SIG-M5 treated with dmso at 0.1 percent for 504 hours (cell line): ENCODE measurements around the gene MGAM2.

Source experiments
- DNase-seq: peaks from one replicate; lab custom pipeline; 2025; ENCODE audit not compliant: unreplicated experiment; lab: John Stamatoyannopoulos, UW

The MGAM2 gene

DNA sequence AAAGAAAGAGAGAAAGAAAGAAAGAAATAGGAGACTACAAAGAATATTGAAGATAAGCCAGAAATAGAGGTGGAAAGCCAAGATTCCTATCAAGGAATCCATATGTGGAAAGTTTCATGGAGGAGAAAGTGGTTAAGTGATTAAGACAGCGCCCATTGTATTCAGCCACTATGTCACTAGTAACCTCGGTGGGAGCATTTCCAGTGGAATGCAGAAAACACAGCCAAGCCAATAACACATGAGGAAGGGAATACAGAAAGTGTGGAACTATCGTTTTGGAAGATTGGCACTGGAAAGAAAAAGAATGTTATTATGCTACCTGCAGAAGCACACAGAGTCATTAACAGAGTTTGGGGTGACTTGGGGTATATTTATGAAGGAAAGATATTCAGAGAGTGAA lies 2.7 kb downstream of the MGAM2 start:
- no peak for DNase-seq

DNA sequence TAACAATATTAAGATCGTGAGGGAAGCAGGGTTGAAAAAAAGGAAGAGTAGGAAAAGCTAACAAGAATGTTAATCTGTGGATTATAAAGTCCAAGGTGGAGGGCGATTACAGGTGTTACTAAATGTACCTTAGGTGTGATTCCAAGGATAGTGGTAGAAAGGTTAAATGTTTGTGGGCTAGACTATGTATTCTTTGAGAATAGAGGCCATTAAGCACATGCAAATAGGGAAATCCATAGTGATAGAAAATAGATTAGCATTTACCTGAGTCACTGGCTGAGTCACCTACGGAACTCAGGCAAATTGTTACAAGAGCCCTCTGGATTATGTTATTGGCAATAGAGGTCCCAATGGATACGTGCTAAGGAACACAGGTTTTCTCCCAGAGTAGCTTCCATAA lies 9.0 kb downstream of the MGAM2 start:
- DNase-seq: no peak

DNA sequence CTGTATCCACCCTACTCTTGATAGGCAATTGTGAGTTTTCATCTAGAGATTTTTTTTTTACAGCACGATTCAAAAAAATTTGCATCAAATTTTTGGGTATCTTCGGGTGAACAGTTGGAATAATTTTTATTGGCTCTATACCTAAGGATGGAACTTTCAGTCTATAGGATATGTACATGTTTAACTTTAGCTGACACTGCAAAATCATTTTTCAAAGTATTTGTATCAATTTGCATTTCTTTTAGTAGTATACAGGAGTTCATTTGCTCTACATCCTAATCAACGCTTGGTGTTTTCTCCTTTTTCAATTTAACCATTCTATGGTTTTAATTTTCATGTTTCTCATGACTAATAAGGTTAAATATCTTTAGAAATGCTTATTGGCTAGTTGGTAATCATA lies 11.7 kb downstream of the MGAM2 start:
- no peak for DNase-seq

DNA sequence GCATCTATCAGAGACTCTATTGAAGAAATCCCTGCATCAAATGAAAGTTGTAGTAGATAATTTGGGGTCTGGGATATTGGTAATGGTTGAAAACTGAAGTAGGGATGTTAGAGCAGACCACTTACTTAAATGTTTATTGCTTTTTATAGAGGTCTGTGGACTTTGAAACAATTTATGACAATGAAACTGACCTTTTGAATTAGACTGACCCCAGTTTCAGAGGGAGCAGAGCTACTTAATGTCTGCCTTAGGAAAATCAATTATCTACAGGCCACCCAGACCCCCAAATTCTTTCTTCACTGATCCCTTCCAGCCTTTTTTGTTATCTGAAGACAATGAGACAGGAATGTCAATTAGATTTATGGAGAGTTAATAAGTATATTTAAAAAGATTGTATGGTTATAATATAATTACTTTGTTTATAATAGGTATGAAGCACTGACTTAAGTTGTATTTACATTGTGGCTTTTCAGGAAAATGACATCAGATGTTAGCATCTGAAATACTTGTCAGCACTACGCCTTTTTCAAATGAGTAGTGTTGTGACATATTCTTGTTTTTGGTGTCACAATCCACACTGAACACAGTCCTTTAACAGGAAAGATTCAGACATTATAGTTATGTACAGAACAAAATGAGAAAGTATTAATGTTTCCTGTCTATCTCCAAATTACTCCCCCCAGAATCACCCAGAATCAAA lies 13.9 kb downstream of the MGAM2 start:
- no peak for DNase-seq

DNA sequence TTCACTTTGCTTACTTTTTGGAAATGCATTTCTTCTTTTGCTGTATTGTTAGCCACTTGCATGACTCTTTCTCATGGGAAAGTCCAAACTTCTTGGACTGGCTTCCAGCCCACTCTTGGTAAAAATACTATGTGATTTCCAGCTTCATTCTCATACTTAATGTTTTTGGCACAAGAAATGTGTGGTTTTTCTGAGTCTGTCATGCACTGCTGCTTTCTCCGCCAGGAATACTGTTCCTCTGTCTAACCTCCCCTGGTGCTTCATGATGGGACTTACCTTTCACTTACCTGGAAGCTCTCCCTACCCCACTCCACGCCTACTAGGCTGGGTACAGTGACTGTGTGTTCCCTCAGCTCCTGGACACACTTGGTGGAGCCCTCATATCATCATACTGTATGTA lies 18.7 kb downstream of the MGAM2 start:
- no peak for DNase-seq

DNA sequence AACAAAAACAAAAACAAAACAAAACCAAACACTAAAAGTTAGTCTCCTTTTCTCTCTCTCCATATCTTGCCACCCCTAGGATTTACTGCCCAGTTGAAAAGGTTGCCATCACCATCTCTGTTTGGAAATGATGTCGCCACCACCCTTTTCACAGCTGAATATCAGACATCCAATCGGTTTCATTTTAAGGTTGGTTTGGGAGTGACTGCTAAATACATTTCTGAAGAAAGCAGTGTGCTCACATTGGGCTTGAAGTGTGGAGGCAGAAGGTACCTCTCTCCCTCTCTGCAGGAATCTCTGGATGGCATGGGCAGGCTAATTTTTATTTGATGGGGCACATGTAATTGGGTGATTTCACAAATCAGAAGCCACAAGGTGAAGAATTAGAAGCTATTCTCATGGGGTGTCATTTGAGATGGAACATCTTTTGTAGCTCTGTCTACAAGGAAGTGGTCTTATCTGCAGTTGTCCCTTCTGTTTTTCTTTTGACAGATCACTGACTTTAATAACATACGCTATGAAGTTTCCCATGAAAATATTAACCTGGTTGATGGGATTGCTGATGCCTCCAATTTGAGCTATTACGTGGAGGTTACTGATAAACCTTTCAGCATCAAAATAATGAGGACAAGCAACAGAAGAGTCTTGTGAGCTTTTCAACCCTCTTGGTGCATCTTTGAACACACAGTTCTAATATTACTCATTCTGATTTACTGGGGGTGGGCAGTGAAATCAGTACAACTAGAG lies 20.1 kb downstream of the MGAM2 start:
- no peak for DNase-seq

DNA sequence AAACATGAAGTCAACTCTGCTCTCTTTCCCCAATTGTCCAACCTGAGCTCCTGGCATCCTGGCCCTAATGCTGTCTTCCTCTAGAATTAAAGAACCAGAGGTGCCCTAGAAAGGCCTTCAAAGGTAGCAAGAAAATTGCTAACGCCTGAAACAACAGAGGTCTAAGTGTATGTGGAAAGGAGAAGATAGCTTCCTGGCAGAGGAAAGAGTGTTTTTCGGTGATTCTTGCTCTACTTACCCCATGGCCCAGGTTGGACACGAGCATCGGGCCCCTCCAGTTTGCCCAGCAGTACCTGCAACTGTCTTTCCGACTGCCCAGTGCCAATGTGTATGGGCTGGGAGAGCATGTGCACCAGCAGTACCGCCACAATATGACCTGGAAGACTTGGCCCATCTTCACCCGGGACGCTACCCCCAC lies 22.2 kb downstream of the MGAM2 start:
- no peak for DNase-seq

DNA sequence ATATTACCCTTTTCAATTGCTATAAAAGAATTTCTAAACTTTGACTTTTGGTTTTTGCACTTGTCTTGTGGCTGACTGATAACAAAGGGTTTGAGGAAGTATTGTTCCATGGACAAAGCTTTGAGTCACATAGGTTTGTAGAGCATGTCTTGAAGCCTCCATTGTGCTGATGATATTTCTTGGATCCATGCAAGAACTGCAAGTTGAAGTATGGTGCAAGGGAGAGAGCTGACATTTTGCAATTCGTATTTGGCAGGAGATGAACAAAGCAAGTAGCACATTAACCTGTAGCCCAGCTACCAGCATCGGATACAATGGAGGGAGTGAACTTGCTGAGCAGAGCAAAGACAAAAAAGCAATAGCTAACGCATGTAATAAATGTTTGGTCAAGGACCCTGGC lies 23.4 kb downstream of the MGAM2 start:
- peak; percentile 24 for DNase-seq

DNA sequence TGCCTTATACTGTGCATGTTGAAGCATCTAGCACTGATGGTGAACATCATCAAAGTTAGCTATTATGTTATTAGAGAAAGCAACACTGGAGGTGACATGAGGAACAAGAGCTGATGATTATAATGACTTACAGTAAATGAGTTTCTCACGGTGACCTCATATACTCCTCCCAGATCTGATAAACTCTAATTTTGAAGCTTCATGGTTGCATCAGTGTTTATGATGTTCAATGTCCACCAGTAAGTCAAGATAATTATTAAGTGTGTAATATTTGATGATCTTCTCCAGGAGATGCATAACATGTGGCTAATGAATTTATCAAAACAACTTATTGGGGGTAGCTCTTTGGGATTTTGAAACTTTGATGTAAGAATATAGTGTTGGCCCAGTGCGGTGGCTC lies 27.5 kb downstream of the MGAM2 start:
- DNase-seq: no peak

DNA sequence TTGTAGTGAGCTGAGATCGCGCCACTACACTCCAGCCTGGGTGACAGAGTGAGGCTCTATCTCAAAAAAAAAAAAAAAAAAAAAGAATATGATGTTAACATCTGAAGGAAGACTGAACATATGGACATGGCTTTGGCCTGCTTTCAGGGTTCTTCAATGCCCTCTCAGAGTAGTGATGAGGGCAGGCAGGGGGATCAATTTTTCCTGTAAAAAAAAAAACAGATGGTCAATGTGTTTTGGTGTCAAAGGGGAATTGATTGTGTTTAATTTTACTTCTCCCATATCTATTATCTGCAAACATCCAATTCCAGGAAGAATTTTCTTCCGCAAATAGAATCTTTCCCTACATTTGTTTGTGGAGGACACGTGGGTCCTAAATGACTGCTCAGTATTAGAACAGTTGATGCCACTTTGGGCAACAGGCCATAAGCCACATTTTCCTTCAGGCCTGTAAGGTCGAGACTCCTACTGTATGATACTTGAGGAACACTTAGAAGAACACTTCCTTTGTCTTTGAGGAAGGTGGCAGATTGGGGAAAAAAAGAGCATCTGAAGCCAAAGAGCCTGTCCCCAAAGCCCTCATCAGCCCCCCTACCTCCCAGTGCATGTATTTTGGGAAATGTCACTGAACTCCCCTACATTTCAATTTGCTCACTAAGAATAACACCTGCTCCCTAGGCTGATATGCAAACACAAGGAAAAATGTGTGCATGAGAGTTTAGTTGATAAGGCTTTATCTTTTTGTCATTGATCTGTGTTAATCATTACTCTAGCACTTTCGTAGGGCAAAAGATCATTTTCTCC lies 28.3 kb downstream of the MGAM2 start:
- DNase-seq: no peak

DNA sequence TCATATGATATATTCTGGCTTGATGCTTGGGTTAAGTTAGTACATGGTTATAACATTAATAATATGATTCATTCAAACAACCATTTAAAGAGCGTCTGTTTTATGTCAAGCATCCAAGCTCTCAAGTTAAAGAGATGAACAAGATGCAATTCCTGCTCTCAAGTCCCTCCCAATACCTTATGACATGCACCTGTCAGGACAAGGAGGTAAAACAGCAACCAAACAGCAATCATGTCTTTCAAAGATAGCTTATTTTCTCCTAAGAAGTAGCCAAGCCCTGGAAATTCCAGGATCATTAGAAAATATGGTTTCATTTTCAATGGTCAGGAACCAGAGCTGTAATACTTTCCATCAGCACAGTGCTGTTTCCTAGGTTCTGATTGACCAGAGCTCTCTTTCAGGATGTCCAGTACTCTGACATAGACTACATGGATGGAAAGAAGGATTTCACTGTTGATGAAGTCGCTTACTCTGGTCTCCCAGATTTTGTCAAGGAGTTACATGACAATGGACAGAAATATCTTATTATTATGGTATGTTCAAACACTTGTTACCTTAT lies 29.0 kb downstream of the MGAM2 start:
- no peak for DNase-seq

DNA sequence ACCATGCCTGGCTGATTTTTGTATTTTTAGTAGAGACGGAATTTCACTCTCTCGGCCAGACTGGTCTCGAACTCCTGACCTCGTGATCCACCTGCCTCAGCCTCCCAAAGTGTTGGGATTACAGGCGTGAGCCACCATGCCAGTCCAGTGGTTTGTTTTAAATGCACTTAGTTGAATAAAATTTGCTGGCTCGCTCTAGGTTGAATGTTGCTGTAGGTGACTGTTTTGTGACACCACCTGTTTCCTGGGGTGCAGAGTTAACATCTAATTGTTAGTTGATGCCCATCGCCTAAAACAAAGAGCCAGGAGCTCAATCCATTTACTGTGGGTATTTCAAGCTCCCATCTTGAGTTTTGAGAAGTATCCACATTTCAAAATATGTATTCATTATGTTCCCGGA lies 31.2 kb downstream of the MGAM2 start:
- no peak for DNase-seq

DNA sequence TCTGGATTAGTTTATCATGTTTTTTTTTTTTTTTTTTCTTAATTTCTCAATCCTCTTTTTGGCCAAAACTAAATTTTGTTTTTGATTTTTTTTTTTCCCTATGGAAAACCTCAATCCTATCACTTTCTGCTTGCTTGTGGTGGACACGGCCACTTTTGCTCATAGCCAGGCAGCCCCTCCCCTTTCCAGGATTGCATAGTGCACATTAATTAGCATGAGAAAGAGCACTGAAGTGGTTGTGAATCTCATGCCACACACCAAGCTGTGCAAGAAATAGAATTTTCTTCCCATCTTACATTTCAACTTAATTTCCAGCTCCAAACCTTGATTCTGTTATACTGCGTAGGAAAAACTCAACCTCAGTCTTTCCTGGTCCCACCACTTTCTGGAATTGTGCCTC lies 34.6 kb downstream of the MGAM2 start:
- DNase-seq: no peak

DNA sequence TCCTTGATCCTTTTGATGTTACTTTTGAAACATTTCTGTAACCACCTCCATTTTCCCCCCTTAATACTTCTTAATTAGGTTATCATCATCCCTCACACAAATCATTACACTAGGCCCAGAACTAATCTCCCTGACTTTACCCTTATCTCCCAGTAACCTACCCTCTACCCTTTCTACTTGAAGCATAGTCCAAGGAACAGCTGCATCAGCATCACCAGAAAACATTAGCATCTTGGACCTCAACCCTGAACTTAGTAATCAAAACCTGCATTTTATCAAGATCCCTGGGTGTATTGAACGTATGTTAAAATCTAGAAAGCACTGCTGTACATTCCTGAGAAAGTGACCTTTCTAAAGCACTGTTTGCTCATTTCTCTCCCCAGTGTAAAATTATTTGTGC lies 38.8 kb downstream of the MGAM2 start:
- no peak for DNase-seq

DNA sequence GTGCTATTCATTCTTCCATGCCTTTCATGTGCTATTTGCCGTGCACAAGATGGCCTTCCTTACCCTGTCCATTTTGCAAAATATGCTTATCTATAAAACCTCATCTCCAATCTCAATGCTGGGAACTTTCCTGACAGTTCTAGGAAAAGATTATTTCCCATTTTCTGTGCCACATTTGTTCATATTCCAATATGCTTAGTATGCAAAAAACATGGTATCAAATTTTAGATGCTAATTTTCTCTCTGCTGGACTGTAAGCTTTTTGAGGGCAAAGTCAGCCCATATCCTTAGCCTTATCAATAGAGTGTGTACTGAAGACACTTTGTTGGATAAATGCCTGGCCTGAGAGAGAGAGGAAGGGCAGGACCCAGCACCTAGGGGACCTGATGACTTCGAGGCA lies 39.4 kb downstream of the MGAM2 start:
- no peak for DNase-seq

DNA sequence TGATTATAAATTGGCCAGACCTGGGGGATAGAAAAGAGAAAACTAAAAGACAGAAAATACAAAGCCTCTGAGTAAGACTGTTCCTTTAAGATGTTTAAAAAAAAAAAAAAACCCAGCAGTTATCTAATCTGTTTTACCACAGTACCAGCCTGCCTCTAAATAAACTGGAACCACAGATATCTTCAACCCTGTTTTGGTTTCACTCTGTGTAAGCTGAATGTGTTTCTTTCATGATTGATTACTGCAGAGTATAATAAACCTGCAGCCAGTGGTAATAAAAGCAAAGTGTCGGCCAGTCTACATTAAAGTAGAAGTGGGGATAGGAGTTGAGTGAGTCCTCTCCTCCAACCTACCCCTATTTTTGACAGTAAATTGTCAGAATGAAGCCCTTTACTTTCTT lies 40.6 kb downstream of the MGAM2 start:
- no peak for DNase-seq

DNA sequence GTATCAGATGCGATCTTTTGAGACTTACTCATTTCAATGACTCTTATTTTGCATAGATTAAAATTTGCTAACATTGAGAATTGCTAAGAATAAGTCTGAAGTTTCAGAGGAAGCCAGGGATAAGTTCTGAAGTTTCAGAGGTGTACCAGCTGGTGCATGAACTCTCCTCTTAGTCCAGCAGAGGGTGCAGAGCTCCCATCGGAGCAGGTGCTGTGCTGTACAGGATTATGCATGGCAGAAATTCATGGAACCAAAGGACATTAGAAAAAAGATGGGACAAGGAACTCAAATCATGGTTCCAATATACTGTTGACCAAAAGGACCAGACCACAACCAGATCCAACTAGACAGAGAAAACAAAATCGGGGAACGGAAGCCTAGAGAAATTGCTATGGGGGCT lies 41.9 kb downstream of the MGAM2 start:
- peak; percentile 15 for DNase-seq

DNA sequence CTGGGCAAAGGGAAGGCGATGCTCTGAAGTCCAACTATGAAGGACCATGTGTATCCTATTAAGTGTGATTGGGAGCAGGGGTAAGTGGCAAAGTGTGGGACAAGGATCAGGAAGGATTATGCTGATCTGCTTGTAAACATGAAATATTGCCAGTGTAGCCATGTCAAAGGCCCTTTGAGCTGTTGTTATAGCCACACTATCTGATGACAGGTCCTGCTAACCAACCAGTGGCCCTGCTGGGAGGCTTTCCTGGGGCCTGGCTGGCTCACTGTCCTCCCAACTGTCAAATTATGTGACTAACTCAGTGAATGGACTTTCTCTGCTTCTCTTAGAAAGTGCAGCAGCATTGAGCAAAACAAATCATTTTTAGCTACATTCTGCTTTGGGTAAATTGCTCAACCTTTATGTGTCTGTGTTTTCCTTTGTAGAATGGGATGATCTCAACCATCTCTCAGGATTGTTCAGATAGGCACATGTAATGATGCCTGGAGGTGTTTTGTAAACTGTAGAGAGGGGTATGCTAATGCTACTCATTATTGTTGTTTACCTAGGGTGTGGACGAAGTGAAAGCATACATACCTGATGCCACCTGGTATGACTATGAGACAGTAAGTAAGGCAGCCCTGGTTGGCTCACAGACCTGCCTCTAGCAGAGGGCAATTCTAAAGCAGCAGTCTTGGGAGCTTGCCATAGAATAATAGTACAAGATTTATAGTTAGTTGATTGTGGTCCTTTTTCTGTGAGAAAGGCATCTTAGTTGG lies 47.4 kb downstream of the MGAM2 start:
- DNase-seq: no peak

DNA sequence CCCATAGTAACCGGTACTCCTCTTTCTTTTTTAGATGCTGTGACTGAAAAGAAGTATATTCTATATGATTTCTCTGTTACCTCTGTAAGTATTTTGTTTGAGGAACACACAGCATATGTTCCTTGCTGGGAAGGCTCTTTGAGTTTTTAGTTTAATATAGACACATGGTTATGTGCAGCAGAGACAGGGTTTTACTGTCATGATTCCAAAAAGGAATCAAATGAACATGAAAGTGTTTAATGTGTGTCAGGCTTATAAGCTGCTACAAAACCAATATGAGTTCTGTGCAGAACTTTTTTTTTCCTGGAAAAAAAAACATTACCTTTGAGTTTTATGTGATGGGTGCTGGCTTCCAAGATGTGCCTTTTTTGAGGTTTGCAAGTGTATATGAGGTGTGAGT lies 50.4 kb downstream of the MGAM2 start:
- no peak for DNase-seq

DNA sequence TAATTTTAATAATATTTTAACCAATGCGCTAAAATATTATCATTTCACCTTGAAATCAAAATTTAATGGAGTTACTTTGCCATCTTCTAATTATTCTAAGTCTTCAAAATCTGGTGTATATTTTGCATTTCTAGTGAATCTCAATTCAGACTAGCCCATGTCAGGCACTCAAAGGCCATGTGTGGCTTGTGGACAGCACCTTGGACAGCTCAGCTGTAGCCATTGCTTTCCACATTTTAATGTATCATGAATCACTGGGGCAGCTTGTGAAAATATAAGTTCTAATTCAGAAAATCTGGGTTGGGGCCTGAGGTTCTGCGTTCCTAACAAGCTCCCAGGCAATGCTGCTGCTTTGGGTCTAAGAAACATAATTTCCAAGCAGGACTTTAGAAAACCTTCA lies 57.2 kb downstream of the MGAM2 start:
- no peak for DNase-seq

DNA sequence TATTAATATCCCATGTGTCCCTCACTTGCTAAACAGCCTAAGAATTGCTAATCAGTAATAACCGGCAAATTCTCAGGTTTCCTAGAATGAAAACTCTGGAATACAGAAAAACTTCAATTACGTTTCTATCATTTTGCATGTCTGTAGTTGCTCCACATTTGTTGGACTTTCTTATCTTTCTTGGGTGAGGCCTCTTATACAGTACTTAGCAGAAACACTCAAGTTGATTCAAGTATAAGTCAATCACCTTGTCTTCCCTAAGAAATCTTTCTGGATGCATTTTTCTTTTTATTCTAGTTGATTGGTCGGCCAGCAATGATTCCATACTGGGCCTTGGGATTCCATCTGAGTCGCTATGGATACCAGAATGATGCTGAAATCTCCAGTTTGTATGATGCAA lies 61.4 kb downstream of the MGAM2 start:
- no peak for DNase-seq
